ENCODE data around the gene CHMP5.
"Not testable (repeated sequence)": the region's sequence is repeated elsewhere in the genome, so short reads cannot be mapped to it uniquely, and the experiment has no call there.

The CHMP5 gene

DNA sequence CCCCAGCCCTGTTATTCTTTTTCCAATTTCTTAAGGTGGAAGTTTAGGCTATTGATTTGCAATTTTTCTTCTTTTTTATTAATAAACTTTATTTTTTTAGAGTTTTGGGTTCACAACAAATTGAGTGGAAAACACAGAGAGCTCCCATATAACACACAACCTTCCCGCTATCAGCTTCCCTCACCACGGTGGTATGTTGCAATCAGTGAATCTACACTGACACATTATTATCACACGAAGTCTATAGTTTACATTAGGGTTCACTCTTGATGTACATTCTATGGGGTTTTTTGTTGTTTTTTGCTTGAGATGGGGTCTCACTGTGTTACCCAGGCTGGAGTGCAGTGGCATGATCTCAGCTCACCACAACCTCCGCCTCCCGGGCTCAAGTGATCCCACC is 20.7 kb downstream of the CHMP5 start:
- DNase-seq: no peak

DNA sequence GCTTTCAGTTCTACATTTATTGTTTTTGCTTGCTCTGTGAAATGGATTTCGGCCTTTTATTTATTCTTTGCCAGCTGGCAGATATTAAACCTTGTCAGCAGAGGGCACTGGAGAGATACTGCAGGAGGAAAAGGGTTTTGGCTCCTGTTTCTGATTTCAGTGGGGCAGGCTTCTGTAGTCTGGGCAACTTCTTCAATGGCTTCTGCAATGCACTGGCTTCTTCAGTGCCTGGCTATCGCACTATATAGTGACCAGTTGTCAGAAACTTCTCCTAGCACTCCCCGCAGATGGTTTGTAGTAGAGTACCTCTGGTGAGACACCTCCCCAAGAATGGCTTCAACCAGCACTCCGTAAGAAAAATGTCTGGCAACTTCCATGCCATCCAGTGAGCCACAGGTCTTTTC is 22.2 kb downstream of the CHMP5 start:
- peak in 1 of 2 experiments; percentile 32 for DNase-seq

DNA sequence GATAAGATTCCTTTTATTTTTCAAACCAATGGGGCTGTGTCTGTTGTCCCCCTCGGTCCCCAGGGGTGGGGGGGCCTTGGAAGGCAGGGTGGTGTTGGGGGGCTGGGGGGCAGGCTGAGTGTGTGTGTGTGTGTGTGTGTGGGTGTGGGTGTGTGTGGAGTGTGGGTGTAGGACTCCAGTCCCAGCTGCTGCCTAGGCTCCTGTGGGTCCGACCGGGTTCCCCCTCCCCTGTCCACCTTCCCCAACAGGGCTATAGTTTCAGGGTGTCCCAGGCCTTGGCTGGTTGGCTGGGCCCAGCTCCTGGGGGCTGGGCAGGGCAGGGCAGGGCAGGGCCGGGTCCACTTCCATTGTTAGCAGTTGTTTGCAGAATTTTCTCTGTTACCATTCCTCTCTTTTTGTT is 23.4 kb downstream of the CHMP5 start:
- no peak for DNase-seq

- peak in 1 of 2 experiments; percentile 5 for DNase-seq
These were observed 24.1 kb downstream of the CHMP5 start for GRCh38 chr9:33288828-33289483.

- DNase-seq: peak; percentile 30 to 34
These were observed 24.6 kb downstream of the CHMP5 start for GRCh38 chr9:33289496-33289895.

DNA sequence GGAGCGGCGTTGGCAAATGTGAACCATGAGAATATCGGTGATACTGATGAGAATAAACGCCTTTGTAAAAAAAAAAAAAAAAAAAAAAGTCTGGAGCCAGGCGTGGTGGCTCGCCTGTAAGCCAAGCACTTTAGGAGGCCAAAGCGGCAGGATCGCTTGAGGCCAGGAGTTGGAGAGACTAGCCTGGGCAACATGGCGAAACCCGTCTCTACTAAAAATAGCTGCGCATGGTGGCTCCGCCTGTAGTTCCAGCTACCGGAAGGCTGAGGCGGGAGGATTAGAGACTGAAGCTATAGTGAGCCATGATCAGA is 25.0 kb downstream of the CHMP5 start:
- no peak for DNase-seq

GRCh38 chr9:33290247-33291030 is 25.6 kb downstream of the CHMP5 start, which contains the start of gene NFX1:
Gene NFX1, plus strand, starts transcription at chr9:33290516. Its CDS starts 57 bp downstream, at chr9:33290573.
- DNase-seq: peak; percentile 95 to 98

DNA sequence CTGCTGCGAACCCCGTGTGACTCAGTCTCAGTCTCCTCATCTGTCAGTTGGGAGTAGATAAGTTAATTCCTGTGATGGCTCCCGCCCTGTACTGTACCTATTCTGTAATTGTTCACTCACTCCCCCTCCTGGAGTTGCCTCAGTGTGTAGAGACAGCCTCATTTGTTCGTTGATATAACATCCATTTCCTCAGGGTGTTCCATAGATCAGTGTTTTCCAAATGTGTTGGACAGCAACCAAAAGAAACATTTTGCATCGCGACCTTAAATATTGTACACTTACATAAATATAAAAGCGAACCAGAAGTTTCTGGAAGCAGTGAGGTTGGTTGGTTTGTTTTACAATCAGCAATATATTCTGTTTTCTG is 26.2 kb downstream of the CHMP5 start:
- DNase-seq: no peak

DNA sequence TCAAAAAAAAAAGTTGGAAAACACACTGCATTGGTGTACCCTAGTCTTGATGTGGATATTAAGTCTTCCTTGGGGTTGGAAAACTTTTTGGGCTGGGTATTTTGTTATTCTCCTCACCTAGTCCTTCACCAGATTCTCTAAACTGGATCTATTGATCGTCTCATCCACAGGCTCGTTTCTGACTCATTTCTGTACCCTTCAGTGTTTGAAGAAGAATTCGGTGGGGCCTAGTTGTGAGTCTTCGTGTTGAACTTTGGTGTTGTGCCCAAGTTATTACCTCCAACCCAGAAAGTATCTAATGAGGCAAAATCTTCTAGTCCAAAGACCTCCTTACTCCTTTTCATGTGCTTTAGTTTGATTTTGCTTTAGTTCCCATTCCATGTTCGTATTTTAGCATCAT is 27.1 kb downstream of the CHMP5 start:
- no peak for DNase-seq

DNA sequence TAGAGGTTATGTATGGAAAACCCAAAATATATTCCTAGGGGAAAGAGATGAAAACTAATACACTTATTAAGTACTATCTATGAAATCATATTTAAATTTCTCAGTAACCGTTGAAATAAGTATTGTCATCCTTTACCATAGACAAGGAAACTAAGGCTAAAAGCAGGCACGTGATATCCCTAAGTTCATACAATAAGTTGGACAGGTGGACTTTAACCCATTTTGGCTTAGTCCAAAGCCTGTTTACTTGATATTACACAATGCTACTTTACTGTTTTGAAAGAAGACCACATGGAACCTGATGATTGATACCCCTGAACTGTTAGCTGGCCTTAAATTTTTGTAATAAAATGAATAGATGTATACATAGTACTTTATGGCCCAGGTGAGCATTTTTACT is 28.9 kb downstream of the CHMP5 start:
- no peak for DNase-seq

- DNase-seq: no peak
These were observed 30.0 kb downstream of the CHMP5 start for GRCh38 chr9:33294670-33295432.

DNA sequence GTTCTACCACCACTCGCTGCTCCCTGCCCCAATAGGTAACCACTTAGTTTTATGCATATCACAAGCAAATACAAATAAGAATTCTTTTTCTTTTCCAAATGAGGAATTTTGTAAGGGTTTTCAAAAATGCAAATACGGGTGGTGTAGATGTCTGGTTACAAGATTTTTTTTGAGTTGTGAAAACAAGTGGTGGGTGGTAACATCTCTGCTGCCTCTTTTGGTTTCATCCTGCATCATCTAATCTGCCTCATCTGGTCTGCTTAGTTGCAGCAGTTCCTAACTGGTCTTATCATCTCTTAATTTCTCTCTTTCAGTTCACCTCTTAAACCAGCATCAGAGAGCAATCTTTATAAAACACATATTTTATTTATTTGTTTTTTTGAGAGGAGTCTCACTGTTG is 30.7 kb downstream of the CHMP5 start:
- no peak for DNase-seq

DNA sequence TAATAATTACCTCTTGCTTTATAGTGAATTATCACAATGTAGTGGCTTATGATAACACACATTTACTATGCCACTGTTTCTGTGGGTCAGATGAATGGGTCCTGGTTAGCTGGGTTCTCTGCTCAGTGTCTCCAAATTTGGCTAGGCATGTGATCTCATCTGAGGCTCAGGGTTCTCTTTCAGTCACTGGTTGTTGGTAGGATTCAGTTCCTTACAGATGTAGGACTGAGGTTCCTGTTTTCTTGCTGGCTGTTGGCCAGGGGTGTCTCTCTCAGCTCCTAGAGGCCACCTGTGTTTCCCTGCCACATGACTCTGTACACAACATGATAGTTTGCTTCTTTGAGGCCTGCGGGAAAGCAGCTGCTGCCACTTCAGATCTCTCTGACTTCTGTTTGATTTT is 32.6 kb downstream of the CHMP5 start:
- DNase-seq: no peak

DNA sequence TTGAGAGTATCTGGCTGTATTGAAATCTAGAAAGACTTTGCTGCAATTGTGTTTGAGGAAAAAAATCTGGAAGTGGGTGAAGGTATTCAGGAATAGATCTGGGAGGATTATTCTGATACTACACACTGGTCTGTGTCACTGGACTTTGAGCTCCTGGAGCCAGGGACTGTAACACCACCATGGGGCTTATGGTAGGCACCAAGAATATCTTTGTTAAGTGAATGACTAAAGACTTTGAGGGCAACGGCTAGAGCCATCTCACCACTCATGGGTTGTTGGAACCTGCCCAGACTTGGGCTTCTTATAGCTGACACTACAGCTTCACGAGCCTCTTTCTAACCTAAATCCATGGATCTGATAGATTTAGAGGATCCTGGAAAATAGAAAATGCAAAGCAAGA is 35.7 kb downstream of the CHMP5 start:
- DNase-seq: no peak

DNA sequence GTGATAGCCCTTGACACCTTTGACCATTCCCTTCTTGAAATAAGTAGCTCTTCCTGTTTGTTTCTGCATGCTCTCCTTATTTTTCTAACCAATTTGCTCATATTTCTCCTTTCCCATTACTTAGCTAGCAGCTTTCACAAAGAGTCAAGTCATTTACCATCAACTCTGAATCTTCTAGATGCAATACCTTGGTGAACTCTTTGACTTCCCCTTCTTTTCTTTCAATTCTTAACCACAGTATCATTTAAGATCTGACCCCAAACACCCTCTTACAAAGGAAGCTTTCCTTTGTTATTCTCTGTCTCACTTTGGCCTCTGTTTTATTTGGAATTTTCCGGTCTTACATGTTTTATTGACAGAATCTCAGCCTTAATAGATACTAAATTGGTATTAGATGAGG is 39.5 kb downstream of the CHMP5 start:
- no peak for DNase-seq

- no peak for DNase-seq
These were observed 41.2 kb downstream of the CHMP5 start for GRCh38 chr9:33306037-33306436.

DNA sequence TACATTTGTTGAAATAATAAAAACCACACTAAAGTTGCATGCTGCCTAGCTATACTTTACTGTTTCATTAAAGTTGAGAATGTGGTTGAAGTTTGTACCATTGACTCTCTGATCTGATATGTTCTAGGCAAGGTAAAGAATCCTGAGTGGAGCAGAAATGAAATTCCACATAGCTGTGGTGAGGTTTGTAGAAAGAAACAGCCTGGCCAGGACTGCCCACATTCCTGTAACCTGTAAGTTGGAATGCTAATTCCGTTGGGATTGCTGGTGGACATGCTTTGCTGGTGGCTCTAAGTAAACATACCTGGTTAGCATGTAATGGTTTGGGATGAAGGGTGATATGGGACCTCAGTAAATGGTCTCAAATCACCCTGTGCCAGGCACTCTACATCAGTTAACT is 42.2 kb downstream of the CHMP5 start:
- no peak for DNase-seq

- DNase-seq: no peak
These were observed 45.1 kb downstream of the CHMP5 start for GRCh38 chr9:33309903-33310302.

DNA sequence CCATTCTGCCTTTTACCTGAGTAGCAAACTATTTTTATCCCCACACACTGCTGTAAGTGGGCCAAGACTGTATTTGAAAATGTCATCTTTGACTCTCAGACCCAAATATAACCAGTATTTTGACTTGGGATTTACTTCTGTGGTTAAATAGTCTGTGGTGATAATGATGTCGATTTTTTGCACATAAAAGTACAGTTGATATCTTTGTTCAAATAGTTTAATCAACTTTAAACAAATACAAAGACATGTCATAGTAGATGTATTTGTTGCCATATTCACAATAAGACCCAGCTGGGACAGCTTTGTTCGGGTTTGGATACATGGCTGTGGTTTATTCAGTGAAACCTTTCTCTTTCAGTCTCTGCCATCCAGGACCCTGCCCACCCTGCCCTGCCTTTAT is 45.9 kb downstream of the CHMP5 start:
- DNase-seq: no peak

- no peak for DNase-seq
These were observed 47.1 kb downstream of the CHMP5 start for GRCh38 chr9:33311953-33312352.

GRCh38 chr9:33315371-33315770 is 50.5 kb downstream of the CHMP5 start:
- DNase-seq: no peak

GRCh38 chr9:33317136-33317535 is 52.3 kb downstream of the CHMP5 start:
- not testable (repeated sequence) for DNase-seq

GRCh38 chr9:33318225-33318624 is 53.4 kb downstream of the CHMP5 start:
- no peak for DNase-seq

- no peak for DNase-seq
These were observed 53.9 kb downstream of the CHMP5 start for GRCh38 chr9:33318781-33319180.
